ENCODE measurements around the gene PRICKLE1. TPM values are rescaled to one million over a fixed set of nuclear protein-coding genes. Genes with fewer than 3 reads are reported as not detected.

Gene PRICKLE1
- total and polyA plus RNA-seq, 7 experiments from 2014 or later, result 0.10 to 1.2 (median 0.34) TPM; not detected in 4

- Histone ChIP-seq H3K36me3 (ENCODE audit: control insufficient read depth in 2 of 3, insufficient read depth in 3 of 3, low read length in 3 of 3) (no peaks in the 10 kb centered on the region), H3K4me3 (ENCODE audit: low read length) (no peak overlapping the region), H3K27ac (ENCODE audit: low read depth, low read length) (no peak overlapping the region), H3K4me1 (ENCODE audit: control insufficient read depth in 2 of 2, insufficient read depth in 2 of 2, low read length in 2 of 2) (no peaks in the 10 kb centered on the region), H3K9me3 (ENCODE audit: control insufficient read depth in 2 of 3, low read length in 3 of 3) (no peaks in the 10 kb centered on the region), H3K27me3 (ENCODE audit: control insufficient read depth in 2 of 2, insufficient read depth in 2 of 2, low read length in 2 of 2) (no peaks in the 10 kb centered on the region)
- Mint-ChIP-seq H3K27ac (no peak overlapping the region), H3K36me3 (no peaks in the 10 kb centered on the region), H3K4me3 (no peak overlapping the region), H3K9me3 (no peaks in the 10 kb centered on the region), H3K4me1 (no peaks in the 10 kb centered on the region), H3K27me3 (peaks cover 5 to 11% (median 9%) of the 10 kb centered on the region in 5 donors)
- DNase-seq (no peak), ATAC-seq (no peak)
- ChIA-PET POLR2A (no interaction called here), CTCF (no interaction called here)
- intact Hi-C loops (cut with micrococcal nuclease), result loop anchor here in 1 of 2 donors (10.0 kb wide), 1 partner anchor 1620 kb away; no protein-coding TSS in a partner anchor
Observed at GRCh38 chr12:42574851-42575266, 14.7 kb downstream of the PRICKLE1 start.

DNA sequence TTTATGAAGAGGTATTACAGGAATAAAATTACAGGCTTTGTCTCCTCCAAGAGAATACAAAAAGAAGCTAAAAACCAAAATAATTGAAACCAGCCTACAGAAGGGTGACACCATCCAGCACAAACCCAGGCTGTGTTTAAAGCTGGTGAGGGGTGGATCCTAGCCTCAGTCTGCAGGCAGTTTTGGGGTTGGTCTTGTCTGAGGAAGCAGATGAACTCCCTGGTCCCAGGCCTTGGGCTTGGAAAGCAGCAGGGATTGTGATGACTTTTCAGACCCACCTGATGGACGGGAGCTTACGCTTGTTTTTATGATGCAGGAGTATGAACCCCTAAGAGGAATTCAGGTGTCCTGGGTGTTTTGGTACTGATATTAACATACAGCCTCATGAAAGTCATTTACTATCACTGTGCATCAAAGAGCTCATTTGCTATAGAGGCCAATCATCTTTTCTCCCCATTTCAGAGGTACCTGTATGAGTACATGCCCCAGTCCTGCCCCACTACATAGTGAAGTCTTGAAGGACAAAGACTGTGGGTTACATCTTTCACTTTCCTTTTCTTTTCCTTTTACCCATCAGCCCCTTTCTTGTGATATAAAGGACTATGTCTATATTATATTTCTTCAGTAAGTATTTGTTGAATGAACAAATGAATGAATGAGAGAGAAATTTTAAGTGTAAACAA lies 18.1 kb downstream of the PRICKLE1 start:
- Histone ChIP-seq H3K27me3 (ENCODE audit: control insufficient read depth in 2 of 2, insufficient read depth in 2 of 2, low read length in 2 of 2) (no peaks in the 10 kb centered on the region), H3K27ac (ENCODE audit: low read depth, low read length) (no peak overlapping the region), H3K4me3 (ENCODE audit: low read length) (no peak overlapping the region), H3K9me3 (ENCODE audit: control insufficient read depth in 2 of 3, low read length in 3 of 3) (no peaks in the 10 kb centered on the region), H3K36me3 (ENCODE audit: control insufficient read depth in 2 of 3, insufficient read depth in 3 of 3, low read length in 3 of 3) (no peaks in the 10 kb centered on the region), H3K4me1 (ENCODE audit: control insufficient read depth in 2 of 2, insufficient read depth in 2 of 2, low read length in 2 of 2) (no peaks in the 10 kb centered on the region)
- ATAC-seq, result no peak
- Mint-ChIP-seq H3K4me3 (no peak overlapping the region), H3K27me3 (peaks cover 0 to 7% (median 0%) of the 10 kb centered on the region in 5 donors), H3K27ac (no peak overlapping the region), H3K4me1 (no peaks in the 10 kb centered on the region), H3K9me3 (no peaks in the 10 kb centered on the region), H3K36me3 (no peaks in the 10 kb centered on the region)
- DNase-seq, result no peak
- CTCF ChIA-PET, result no interaction called here
- POLR2A ChIA-PET, result no interaction called here
- intact Hi-C loops (cut with micrococcal nuclease), result loop anchor here in 1 of 2 donors (10.0 kb wide), 1 partner anchor 1617 kb away; no protein-coding TSS in a partner anchor

DNA sequence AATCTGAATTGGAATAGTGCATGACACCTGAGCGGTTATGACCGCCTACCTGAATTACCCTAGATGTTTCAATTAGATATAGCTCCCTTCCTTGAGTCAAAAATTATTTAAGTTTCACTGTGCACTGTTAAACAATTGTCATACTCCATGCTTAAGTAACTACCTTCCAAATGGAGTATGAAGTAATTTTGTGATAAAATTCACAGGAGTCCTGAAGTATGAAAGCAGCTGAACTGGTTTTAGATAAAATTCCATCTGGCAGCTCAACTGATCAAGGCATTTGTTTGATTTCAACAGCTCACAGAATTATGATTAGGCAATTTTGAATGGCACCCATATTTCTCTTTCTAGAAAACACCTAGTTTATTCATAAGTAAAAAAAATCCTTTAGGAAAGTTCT lies 19.5 kb downstream of the PRICKLE1 start:
- DNase-seq, result no peak
- H3K36me3 ChIP-seq (ENCODE audit: control insufficient read depth in 2 of 3, insufficient read depth in 3 of 3, low read length in 3 of 3), result no peaks in the 10 kb centered on the region
- Mint-ChIP-seq H3K36me3 (no peaks in the 10 kb centered on the region), H3K4me3 (no peak overlapping the region), H3K27me3 (peaks cover 0 to 17% (median 8%) of the 10 kb centered on the region in 5 donors), H3K9me3 (no peaks in the 10 kb centered on the region), H3K27ac (no peak overlapping the region), H3K4me1 (no peaks in the 10 kb centered on the region)
- no peaks in the 10 kb centered on the region for H3K9me3 ChIP-seq (ENCODE audit: control insufficient read depth in 2 of 3, low read length in 3 of 3)
- ChIA-PET POLR2A (no interaction called here), CTCF (no interaction called here)
- H3K4me3 ChIP-seq (ENCODE audit: low read length), result no peak overlapping the region
- no peak for ATAC-seq
- H3K4me1 ChIP-seq (ENCODE audit: control insufficient read depth in 2 of 2, insufficient read depth in 2 of 2, low read length in 2 of 2), result no peaks in the 10 kb centered on the region
- H3K27ac ChIP-seq (ENCODE audit: low read depth, low read length), result no peak overlapping the region
- no peaks in the 10 kb centered on the region for H3K27me3 ChIP-seq (ENCODE audit: control insufficient read depth in 2 of 2, insufficient read depth in 2 of 2, low read length in 2 of 2)
- intact Hi-C loops (cut with micrococcal nuclease), result loop anchor here in 1 of 2 donors (10.0 kb wide), 1 partner anchor 1615 kb away; no protein-coding TSS in a partner anchor

- DNase-seq, result peak in 1 of 9 donors; percentile 16
- POLR2A ChIA-PET, result no interaction called here
Observed at GRCh38 chr12:42568952-42569915, 20.3 kb downstream of the PRICKLE1 start.

DNA sequence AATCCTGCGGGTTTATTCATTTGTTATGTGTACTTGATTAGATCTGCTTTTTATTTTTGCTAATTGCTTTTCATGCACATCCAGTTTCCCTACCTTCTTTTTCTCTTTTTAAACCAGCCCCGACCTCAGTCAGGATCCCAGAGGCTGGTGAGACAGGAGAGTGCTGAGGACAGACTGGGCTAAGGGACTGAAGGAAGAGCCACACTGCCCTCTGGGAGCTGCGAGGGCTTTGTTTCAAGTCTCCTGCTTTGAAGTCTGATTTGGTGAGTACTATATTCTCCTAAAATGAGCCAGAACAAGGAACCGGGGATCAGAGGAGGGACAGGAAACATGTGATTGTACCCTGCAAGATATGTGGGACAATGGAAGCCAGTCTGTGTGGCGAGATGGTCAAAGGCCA lies 23.9 kb downstream of the PRICKLE1 start:
- ChIA-PET CTCF (interaction anchor here (0.6 kb wide), 1 partner anchor 12 kb away, joined by 4 read pairs; no protein-coding TSS in a partner anchor), POLR2A (no interaction called here)
- H3K27me3 Mint-ChIP-seq, result peaks cover 8 to 32% (median 11%) of the 10 kb centered on the region in 5 donors
- H3K27ac ChIP-seq (ENCODE audit: low read depth, low read length), result no peak overlapping the region
- no peaks in the 10 kb centered on the region for H3K9me3 ChIP-seq (ENCODE audit: control insufficient read depth in 2 of 3, low read length in 3 of 3)
- H3K27ac Mint-ChIP-seq, result no peak overlapping the region
- DNase-seq (no peak), ATAC-seq (no peak)
- no peaks in the 10 kb centered on the region for H3K9me3 Mint-ChIP-seq
- no peak overlapping the region for H3K4me3 ChIP-seq (ENCODE audit: low read length)
- H3K4me3 Mint-ChIP-seq, result no peak overlapping the region
- H3K36me3 ChIP-seq (ENCODE audit: control insufficient read depth in 2 of 3, insufficient read depth in 3 of 3, low read length in 3 of 3), result no peaks in the 10 kb centered on the region
- H3K4me1 Mint-ChIP-seq, result no peaks in the 10 kb centered on the region
- intact Hi-C loops (cut with micrococcal nuclease), result no loop called here
- no peaks in the 10 kb centered on the region for H3K4me1 ChIP-seq (ENCODE audit: control insufficient read depth in 2 of 2, insufficient read depth in 2 of 2, low read length in 2 of 2)
- no peaks in the 10 kb centered on the region for H3K36me3 Mint-ChIP-seq
- H3K27me3 ChIP-seq (ENCODE audit: control insufficient read depth in 2 of 2, insufficient read depth in 2 of 2, low read length in 2 of 2), result no peaks in the 10 kb centered on the region

More at GRCh38 chr12:42568952-42569915, 20.3 kb downstream of the PRICKLE1 start:
- CTCF ChIA-PET, result interaction anchor here (0.6 kb wide), 1 partner anchor 1761 kb away, joined by 3 read pairs; no protein-coding TSS in a partner anchor
- H3K4me1 ChIP-seq (ENCODE audit: control insufficient read depth in 2 of 2, insufficient read depth in 2 of 2, low read length in 2 of 2), result no peaks in the 10 kb centered on the region
- H3K4me3 Mint-ChIP-seq, result no peak overlapping the region
- H3K36me3 Mint-ChIP-seq, result no peaks in the 10 kb centered on the region
- H3K4me3 ChIP-seq (ENCODE audit: low read length), result no peak overlapping the region
- peaks cover 0 to 17% (median 8%) of the 10 kb centered on the region in 5 donors for H3K27me3 Mint-ChIP-seq
- no peaks in the 10 kb centered on the region for H3K27me3 ChIP-seq (ENCODE audit: control insufficient read depth in 2 of 2, insufficient read depth in 2 of 2, low read length in 2 of 2)
- H3K27ac ChIP-seq (ENCODE audit: low read depth, low read length), result no peak overlapping the region
- no peaks in the 10 kb centered on the region for H3K9me3 ChIP-seq (ENCODE audit: control insufficient read depth in 2 of 3, low read length in 3 of 3)
- H3K4me1 Mint-ChIP-seq, result no peaks in the 10 kb centered on the region
- no peak for ATAC-seq
- H3K27ac Mint-ChIP-seq, result no peak overlapping the region
- intact Hi-C loops (cut with micrococcal nuclease), result loop anchor here in 1 of 2 donors (1.0 to 2.0 kb wide), 2 partner anchors 87 to 1292 kb away; no protein-coding TSS in a partner anchor
- no peaks in the 10 kb centered on the region for H3K9me3 Mint-ChIP-seq
- H3K36me3 ChIP-seq (ENCODE audit: control insufficient read depth in 2 of 3, insufficient read depth in 3 of 3, low read length in 3 of 3), result no peaks in the 10 kb centered on the region

DNA sequence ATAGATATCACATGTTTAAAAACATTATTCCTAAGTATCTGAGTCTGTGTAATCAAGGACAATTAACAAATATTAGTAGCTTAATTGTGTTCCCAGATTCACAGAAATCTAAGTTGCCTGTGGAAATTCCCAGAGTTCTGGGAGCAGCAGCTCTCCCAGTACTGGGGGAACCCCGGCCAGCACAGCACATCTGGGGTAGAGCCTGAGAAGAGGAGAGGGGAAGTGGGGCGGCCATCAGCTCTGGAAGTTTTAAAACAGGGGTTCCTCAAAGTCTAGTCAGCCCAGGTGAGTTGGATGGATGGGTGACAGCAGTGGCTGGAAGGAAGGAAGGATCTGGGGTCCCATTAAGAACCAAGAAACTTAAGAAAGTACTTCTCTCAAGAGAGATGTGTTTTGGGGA lies 24.6 kb downstream of the PRICKLE1 start:
- no peaks in the 10 kb centered on the region for H3K36me3 ChIP-seq (ENCODE audit: control insufficient read depth in 2 of 3, insufficient read depth in 3 of 3, low read length in 3 of 3)
- H3K4me3 Mint-ChIP-seq, result no peak overlapping the region
- ATAC-seq, result no peak
- CTCF ChIA-PET, result no interaction called here
- no peaks in the 10 kb centered on the region for H3K4me1 Mint-ChIP-seq
- no peak overlapping the region for H3K27ac ChIP-seq (ENCODE audit: low read depth, low read length)
- no peaks in the 10 kb centered on the region for H3K9me3 Mint-ChIP-seq
- no peak overlapping the region for H3K27ac Mint-ChIP-seq
- POLR2A ChIA-PET, result no interaction called here
- intact Hi-C loops (cut with micrococcal nuclease), result no loop called here
- H3K27me3 Mint-ChIP-seq, result peaks cover 8 to 32% (median 14%) of the 10 kb centered on the region in 5 donors
- no peaks in the 10 kb centered on the region for H3K27me3 ChIP-seq (ENCODE audit: control insufficient read depth in 2 of 2, insufficient read depth in 2 of 2, low read length in 2 of 2)
- DNase-seq, result no peak
- H3K36me3 Mint-ChIP-seq, result no peaks in the 10 kb centered on the region
- H3K9me3 ChIP-seq (ENCODE audit: control insufficient read depth in 2 of 3, low read length in 3 of 3), result no peaks in the 10 kb centered on the region
- H3K4me1 ChIP-seq (ENCODE audit: control insufficient read depth in 2 of 2, insufficient read depth in 2 of 2, low read length in 2 of 2), result no peaks in the 10 kb centered on the region
- H3K4me3 ChIP-seq (ENCODE audit: low read length), result no peak overlapping the region

Data from naive thymus-derived CD4-positive, alpha-beta T cell (primary cell).